Osteoblast (primary cell): ENCODE data around the gene UBE2E2. TPM values are rescaled to one million over a fixed set of nuclear protein-coding genes. Genes with fewer than 3 reads are reported as not detected.

Experiments used
- DNase-seq: peaks from one replicate; pipeline ENCODE4 v3.0.0; 2011; ENCODE audit warnings: low spot score, mixed read lengths; ENCODE audit not compliant: insufficient read length; ENCODE audit errors: missing footprints
- H2AFZ ChIP-seq: 2 replicates; pipeline ENCODE4 v1.6.0; 2011; ENCODE audit warnings: mild to moderate bottlenecking, low read length
- H3K27ac ChIP-seq: 2 replicates; pipeline ENCODE4 v1.5.1; 2011; ENCODE audit warnings: mild to moderate bottlenecking, low read depth, low read length, moderate library complexity
- H3K27me3 ChIP-seq: 2 replicates; pipeline ENCODE4 v1.6.0; 2012; ENCODE audit warnings: mild to moderate bottlenecking, control low read depth, inconsistent platforms, low read length, moderate library complexity; ENCODE audit not compliant: insufficient read depth
- H3K36me3 ChIP-seq: 2 replicates; pipeline ENCODE4 v1.5.1; 2011; ENCODE audit warnings: mild to moderate bottlenecking, low read length, control low read depth, moderate library complexity; ENCODE audit not compliant: insufficient read depth
- H3K4me1 ChIP-seq: 2 replicates; pipeline ENCODE4 v1.5.1; 2011; ENCODE audit warnings: mild to moderate bottlenecking, low read length, control low read depth, moderate library complexity; ENCODE audit not compliant: insufficient read depth
- H3K4me2 ChIP-seq: 2 replicates; pipeline ENCODE4 v1.6.0; 2011; ENCODE audit warnings: mild to moderate bottlenecking, low read length; ENCODE audit not compliant: insufficient read depth
- H3K4me3 ChIP-seq: fragments of 200-600 bp; sonication (generic); 3 replicates; pipeline ENCODE4 v1.5.1; 2012; ENCODE audit warnings: mild to moderate bottlenecking, low read length, inconsistent platforms; ENCODE audit not compliant: insufficient read depth
- H3K79me2 ChIP-seq: 2 replicates; pipeline ENCODE4 v1.6.0; 2012; ENCODE audit warnings: mild to moderate bottlenecking, low read length, control low read depth, inconsistent platforms; ENCODE audit not compliant: insufficient read depth
- H3K9me3 ChIP-seq: 2 replicates; pipeline ENCODE4 v1.5.1; 2011; ENCODE audit warnings: low read depth, low read length, control low read depth
- H4K20me1 ChIP-seq: 2 replicates; pipeline ENCODE4 v1.6.0; 2012; ENCODE audit warnings: mild to moderate bottlenecking, low read length, control low read depth; ENCODE audit not compliant: insufficient read depth
- CTCF ChIP-seq: IDR thresholded peaks from 2 replicates; pipeline ENCODE4 v1.5.1; 2011; ENCODE audit warnings: mild to moderate bottlenecking, low read depth, low read length, moderate library complexity; ENCODE audit errors: extremely low read depth
- total RNA-seq: library from RNA; depleted of rRNA; stranded (reverse); fragments of >200 nt; gene quantifications from 2 replicates; pipeline ENCODE4 v1.2.3, GENCODE V29; 2012

Gene UBE2E2
- total RNA-seq, 1 donor, result 49.6 TPM

- H3K27me3 ChIP-seq, result no peaks in the 10 kb centered on the region
- peaks cover 27% of the 10 kb centered on the region for H4K20me1 ChIP-seq
- H3K4me3 ChIP-seq, result no peak overlapping the region
- no peak overlapping the region for H2AFZ ChIP-seq
- H3K4me1 ChIP-seq, result peaks cover 15% of the 10 kb centered on the region
- H3K4me2 ChIP-seq, result peak overlapping the region; percentile 40
- peak overlapping the region; percentile 34 for H3K27ac ChIP-seq
- H3K9me3 ChIP-seq, result no peaks in the 10 kb centered on the region
- no peak for TF ChIP-seq CTCF
- H3K36me3 ChIP-seq, result no peaks in the 10 kb centered on the region
- DNase-seq, result peak; percentile 89
- H3K79me2 ChIP-seq, result peaks cover 1% of the 10 kb centered on the region
Measured at GRCh38 chr3:23455084-23455483, 252.0 kb downstream of the UBE2E2 start.

GRCh38 chr3:23455775-23456174 lies 252.6 kb downstream of the UBE2E2 start:
- peak; percentile 26 for DNase-seq
- Histone ChIP-seq H4K20me1 (peaks cover 30% of the 10 kb centered on the region), H3K4me2 (peak overlapping the region; percentile 40)

GRCh38 chr3:23457697-23458096 lies 254.6 kb downstream of the UBE2E2 start:
- Histone ChIP-seq H3K27me3 (no peaks in the 10 kb centered on the region), H3K9me3 (no peaks in the 10 kb centered on the region), H3K27ac (no peak overlapping the region), H3K4me1 (peaks cover 15% of the 10 kb centered on the region), H3K36me3 (no peaks in the 10 kb centered on the region), H2AFZ (no peak overlapping the region), H3K4me3 (no peak overlapping the region), H3K79me2 (peaks cover 3% of the 10 kb centered on the region), H4K20me1 (peaks cover 26% of the 10 kb centered on the region), H3K4me2 (no peak overlapping the region)
- no peak for DNase-seq
- TF ChIP-seq CTCF, result no peak

More at GRCh38 chr3:23455775-23456174, 252.6 kb downstream of the UBE2E2 start:
- Histone ChIP-seq H3K4me3 (no peak overlapping the region), H3K27ac (peak overlapping the region; percentile 34), H3K79me2 (peaks cover 3% of the 10 kb centered on the region), H3K9me3 (no peaks in the 10 kb centered on the region), H3K36me3 (no peaks in the 10 kb centered on the region), H2AFZ (no peak overlapping the region), H3K4me1 (peaks cover 15% of the 10 kb centered on the region), H3K27me3 (no peaks in the 10 kb centered on the region)
- no peak for TF ChIP-seq CTCF

GRCh38 chr3:23459465-23459864 lies 256.3 kb downstream of the UBE2E2 start:
- no peak for TF ChIP-seq CTCF
- Histone ChIP-seq H2AFZ (no peak overlapping the region), H3K4me2 (no peak overlapping the region), H3K4me3 (no peak overlapping the region), H3K9me3 (no peaks in the 10 kb centered on the region), H4K20me1 (peaks cover 26% of the 10 kb centered on the region), H3K27ac (no peak overlapping the region), H3K4me1 (peaks cover 15% of the 10 kb centered on the region), H3K27me3 (no peaks in the 10 kb centered on the region), H3K36me3 (no peaks in the 10 kb centered on the region), H3K79me2 (peaks cover 3% of the 10 kb centered on the region)
- no peak for DNase-seq
